Activated naive CD8-positive, alpha-beta T cell treated with anti-CD3 and anti-CD28 coated beads, Interleukin-2, amount 50 U/mL, for 16 hours (primary cell): ENCODE measurements around the gene ARCN1.
A peak's percentile ranks its signal among the peaks of the same experiment; 100 is the strongest.
"Not testable (repeated sequence)": the region's sequence is repeated elsewhere in the genome, so short reads cannot be mapped to it uniquely, and the experiment has no call there.

Experiments
- DNase-seq: peaks from one replicate; pipeline ENCODE4 v3.0.0-alpha.2; 2020; ENCODE audit warnings: low read depth, low spot score

The ARCN1 gene

DNA sequence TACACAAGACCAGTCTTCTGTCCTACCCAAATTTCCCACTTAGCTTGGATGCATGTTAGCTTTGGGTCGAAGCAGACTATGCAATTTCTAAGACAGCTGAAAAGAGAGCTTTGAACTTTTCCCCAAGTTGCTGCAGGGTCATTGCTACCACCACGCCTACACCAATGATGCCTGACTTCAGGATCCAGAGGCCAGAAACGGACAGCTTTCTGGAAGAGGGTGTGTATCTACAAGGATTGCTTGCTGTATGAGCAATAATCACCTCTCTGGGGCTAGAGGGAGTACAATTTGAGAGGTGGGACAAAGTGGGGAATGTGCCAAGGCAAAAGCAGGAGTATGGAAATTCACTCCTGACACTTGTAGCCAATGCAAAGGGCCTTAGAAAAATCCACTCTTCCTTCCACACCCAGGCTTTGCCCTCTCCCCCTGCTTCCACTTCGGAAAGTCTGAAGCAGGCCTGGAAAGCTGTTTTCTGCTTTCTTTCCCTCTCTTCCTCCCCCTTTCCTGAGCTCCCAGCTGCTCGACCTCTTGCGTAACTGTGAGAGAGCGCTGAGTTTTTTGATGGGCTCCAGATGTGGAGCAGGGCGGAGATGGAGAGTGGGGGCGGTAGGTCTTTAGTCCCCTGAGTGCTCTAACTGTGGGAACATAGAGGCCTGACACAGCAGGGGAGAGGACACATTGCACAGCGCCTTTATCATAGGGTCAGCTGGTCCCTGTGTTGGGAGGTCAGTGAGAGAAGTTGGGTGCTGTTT lies 33.1 kb downstream of the ARCN1 start:
- DNase-seq = no peak

GRCh38 chr11:118606157-118606843 lies 34.1 kb downstream of the ARCN1 start:
- no peak for DNase-seq

GRCh38 chr11:118606844-118607228 lies 34.6 kb downstream of the ARCN1 start:
- no peak for DNase-seq

DNA sequence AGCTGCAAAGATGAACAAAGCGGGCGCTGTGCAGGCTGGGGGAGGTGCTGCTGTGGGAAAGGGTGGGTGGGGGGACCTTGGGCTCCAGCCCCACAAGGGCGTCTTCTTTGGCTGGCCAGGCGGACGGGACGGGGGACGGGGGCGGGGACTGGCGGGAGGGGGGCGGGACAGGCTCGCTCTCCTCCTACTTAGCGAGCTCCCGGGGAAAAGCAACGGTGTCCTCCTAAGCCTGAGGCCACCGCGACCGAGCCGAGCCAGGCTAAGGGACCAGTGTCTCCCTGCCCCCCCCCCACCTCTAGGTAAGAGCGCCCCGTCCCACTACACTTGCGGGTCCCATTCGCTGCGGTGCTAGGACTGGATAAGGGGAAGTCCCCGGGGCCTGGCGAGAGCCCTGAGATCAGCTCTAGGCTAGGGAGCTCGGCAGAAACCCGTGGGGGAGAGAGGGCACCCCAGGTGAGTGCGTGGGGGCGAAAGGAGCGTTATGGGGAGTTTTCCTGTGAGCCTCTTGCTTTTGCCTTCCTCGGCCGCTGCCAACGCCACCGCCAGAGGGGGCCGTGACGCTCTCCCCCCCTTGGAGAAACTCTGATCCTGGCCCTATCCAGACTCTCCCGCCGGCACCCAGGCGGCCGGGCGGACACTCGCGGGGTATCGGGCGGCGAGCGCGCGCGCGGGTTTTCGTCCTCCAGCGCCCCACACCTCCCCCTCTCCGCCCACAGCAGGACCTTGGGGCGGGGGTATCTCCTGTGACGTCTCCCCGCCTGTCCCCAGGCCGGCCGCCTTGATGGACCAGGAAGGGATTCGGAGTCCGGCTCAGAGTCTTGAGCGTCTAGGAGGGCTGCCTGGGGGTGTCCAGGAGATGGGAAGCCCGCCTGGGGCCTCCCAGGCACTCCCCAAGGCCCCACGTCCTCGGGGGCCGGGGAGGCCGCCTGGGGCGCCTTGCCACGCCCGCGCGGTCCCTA lies 35.5 kb downstream of the ARCN1 start, which contains the start of gene PHLDB1:
Gene PHLDB1 (plus strand): TSS at position 215 of the 959 bp plus-strand sequence. CDS start 6,222 bp downstream, outside the sequence.
- no peak for DNase-seq

DNA sequence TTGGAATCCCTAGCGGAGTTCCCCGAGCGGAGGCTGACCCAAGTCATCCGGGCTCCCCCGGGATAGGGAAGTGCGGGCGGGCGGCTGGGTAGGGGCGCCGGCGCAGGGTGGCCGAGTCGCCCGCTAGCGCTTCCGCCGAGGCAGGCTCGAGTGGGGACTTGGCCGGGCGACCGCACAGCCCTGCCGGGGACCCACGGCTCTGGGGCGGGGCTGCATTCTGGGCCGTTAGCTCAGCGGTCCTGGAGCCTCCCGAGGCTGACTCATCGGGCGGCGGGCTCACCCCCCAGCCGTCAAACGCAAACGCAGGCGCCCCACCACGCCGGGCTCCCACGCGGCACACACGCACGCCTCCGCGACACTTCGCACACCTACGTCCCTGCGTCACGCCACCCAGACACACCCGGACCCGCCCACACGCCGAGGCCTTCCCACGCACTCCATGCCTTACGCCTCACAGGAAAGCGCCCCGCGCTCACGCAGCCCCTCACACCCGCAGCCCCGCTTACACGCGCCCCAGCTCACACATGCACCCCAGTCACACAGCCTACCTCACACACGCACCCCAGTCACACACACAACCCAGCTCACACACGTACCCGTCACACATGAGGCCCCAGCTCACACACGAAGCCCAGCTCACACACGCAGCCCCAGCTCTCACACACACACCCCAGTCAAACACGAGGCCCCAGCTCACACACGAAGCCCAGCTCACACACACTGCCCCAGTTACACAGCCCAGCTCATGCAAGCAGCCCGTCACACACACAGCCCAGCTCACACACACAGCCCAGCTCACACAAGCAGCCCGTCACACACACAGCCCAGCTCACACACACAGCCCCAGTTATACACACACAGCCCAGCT lies 36.4 kb downstream of the ARCN1 start:
- DNase-seq = peak; percentile 32

GRCh38 chr11:118609380-118610224 lies 37.4 kb downstream of the ARCN1 start:
- no peak for DNase-seq

DNA sequence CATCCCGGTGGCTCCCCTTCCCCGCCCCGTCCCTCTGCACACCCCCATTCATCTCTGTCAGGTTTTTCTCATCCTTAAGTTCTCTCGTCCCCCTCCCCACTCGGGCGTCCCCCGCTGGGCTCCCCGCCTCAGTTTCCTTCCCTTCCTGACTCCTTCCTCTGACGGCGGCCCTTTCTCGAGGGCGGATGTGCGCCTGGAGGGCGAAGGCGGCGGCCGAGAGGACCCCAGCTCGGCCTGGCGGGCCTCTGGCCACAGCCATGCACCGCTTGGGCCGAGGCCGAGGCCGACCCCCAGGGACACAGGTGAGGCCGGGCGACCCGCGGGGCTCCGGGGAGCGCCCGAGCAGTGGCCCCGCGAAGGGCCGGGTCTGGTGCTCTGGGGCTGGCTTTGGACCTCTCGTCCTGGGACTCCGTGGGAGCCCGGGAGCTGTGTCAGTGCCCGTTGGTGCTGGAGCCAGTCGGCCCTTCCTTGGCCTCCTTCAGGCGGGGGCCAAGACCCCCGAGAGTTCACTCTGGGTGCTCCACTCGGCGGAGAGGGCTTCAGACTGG lies 38.1 kb downstream of the ARCN1 start:
- DNase-seq = no peak

- DNase-seq = peak; percentile 70
These were observed 38.7 kb downstream of the ARCN1 start for GRCh38 chr11:118610773-118611432.

GRCh38 chr11:118611433-118611795 lies 39.2 kb downstream of the ARCN1 start:
- DNase-seq = not testable (repeated sequence)

DNA sequence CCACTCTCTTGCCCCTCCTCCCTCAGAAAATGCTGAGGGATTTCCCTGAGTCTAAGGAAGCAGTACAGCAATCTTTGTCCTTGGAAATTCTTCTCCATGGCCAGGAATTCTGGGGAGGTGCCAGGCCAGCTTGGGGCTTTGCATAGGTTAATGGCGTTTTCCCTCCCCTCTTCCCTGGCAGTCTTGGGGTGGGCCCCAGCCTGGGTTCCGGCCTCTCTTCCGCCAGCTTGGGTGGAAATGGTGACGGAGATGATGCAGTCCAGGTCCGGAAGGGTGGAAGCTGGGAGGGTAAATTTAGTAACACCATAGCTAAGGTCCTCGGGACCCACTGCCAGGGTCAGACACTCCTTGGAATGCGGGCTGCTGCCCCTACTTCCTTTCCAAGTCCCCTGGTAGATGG lies 40.2 kb downstream of the ARCN1 start:
- DNase-seq = no peak

DNA sequence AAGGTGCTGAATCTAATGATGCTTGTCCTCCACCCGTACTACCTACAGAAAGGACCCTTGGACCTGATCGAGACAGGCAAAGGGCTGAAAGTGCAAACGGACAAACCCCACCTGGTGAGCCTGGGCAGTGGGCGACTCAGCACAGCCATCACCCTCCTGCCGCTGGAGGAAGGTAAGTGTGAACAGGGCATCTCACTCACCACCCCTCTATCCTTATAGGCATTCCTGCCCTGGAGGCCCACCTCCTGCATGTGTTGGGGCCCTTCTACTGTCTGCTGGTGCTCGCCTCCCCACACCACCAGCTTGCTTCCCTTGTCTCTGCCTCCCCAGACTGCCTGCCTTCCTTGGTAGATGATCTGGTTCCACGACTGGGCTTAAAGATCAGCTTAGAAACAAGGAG lies 42.3 kb downstream of the ARCN1 start:
- DNase-seq = no peak

GRCh38 chr11:118615282-118615975 lies 43.2 kb downstream of the ARCN1 start:
- no peak for DNase-seq

DNA sequence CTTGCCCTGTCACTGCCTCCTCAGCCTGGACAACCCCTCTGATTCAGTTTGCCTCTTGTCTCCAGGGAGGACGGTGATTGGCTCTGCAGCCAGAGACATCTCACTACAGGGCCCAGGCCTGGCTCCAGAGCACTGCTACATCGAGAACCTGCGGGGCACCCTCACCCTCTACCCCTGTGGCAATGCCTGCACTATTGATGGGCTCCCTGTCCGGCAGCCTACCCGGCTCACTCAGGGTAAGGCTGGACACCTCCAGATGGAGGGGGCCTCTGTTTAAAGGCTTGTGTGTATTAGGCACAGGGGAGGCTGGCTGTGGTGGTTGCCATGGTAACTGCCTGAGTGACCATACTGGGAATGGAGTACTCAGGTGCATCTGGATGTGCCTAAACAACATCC lies 43.8 kb downstream of the ARCN1 start:
- DNase-seq = no peak

- no peak for DNase-seq
These were observed 46.1 kb downstream of the ARCN1 start for GRCh38 chr11:118618115-118618990.

DNA sequence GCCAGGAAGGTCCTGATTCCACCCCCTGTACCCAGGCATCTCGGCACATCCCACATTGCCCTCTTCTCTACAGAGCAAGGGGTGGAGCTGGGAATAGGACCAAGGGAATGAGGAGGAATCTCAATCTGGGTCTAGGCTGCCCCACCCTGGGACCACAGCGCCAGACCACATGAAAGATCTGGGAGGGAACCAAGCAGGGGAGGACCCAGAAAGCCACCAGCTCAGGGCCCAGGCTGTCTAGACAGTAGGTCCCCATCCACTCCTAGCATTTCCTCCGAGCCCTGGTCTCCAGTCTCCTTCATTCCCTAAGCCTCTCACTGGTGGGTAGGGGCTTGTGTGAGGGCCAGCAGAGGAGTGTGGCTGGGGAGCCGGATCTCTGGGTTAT lies 46.8 kb downstream of the ARCN1 start:
- DNase-seq = no peak

- no peak for DNase-seq
These were observed 47.4 kb downstream of the ARCN1 start for GRCh38 chr11:118619444-118620197.

- DNase-seq = no peak
These were observed 48.4 kb downstream of the ARCN1 start for GRCh38 chr11:118620529-118621070.
